Neural crest cell (in vitro differentiated cells): ENCODE measurements around the gene LRRC70. TPM values are rescaled to one million over a fixed set of nuclear protein-coding genes. Genes with fewer than 3 reads are reported as not detected.

Experiments used
- DNase-seq: peaks from one replicate; pipeline ENCODE4 v3.0.0; 2021; ENCODE audit warnings: low read depth, mixed read lengths, low spot score
- H3K27ac Mint-ChIP-seq: one replicate; pipeline ENCODE4 v1.8.0; 2021; ENCODE audit warnings: mild to moderate bottlenecking, mixed read lengths; ENCODE audit not compliant: unreplicated experiment
- H3K27me3 Mint-ChIP-seq: 2 replicates; pipeline ENCODE4 v1.8.0; 2021; ENCODE audit warnings: low read depth, mild to moderate bottlenecking, mixed read lengths
- H3K36me3 Mint-ChIP-seq: 2 replicates; pipeline ENCODE4 v1.8.0; 2021; ENCODE audit warnings: low read depth, mild to moderate bottlenecking, mixed read lengths
- H3K4me1 Mint-ChIP-seq: 2 replicates; pipeline ENCODE4 v1.8.0; 2021; ENCODE audit warnings: mixed read lengths
- H3K4me3 Mint-ChIP-seq: one replicate; pipeline ENCODE4 v1.8.0; 2021; ENCODE audit warnings: mild to moderate bottlenecking, mixed read lengths
- H3K9me3 Mint-ChIP-seq: 2 replicates; pipeline ENCODE4 v1.8.0; 2021; ENCODE audit warnings: mixed read lengths
- CTCF ChIP-seq: fragments of 200-600 bp; sonication (generic); conservative IDR thresholded peaks from 2 replicates; pipeline ENCODE4 v1.5.0; 2021; ENCODE audit warnings: antibody characterized with exemption, mild to moderate bottlenecking
- total RNA-seq: library from RNA; stranded (reverse); gene quantifications from 2 replicates; pipeline ENCODE4 v1.2.1, GENCODE V29; 2021

LRRC70 gene
- total RNA-seq, 1 donor from 2014 or later, result 0.19 TPM

DNA sequence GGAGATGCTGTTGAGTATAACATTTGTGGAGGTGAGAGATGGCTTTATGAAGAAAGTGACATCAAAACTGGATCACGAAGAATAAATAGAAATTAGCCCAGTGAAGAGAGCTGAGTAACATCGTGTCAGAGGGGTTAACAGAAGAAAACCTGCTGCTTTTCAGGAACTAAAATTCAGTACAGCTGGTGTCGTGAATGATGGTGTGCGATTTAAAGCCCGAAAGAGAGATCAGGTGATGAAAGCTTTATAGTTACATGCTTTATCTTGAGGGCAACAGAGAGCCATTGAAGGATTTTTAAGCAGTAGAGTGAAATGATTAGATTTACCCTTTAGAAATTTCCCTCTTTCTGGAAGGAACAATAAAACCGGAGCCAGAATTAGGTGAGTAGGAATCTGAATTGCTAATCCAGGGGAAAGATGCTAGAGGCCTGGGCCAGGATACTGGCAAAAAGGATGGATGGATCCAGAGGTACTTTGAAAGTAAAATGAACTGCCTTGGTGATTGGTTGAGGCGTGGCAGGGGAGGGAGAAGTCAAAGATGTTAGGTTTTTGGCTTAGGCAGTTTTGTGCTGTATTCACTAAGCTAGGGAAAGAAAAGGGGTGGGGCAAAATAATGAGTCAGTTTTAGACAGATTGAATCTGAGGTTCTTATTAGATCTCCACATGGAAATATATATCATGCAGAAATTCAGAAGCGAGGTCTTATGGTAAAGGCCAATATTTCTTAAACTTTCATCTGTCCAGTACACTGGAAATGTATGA lies 3.4 kb downstream of the LRRC70 start:
- TF ChIP-seq CTCF, result no peak
- Mint-ChIP-seq H3K4me3 (no peak overlapping the region), H3K4me1 (peaks cover 5% of the 10 kb centered on the region), H3K27me3 (no peaks in the 10 kb centered on the region), H3K36me3 (peaks cover 2% of the 10 kb centered on the region), H3K27ac (no peak overlapping the region), H3K9me3 (no peaks in the 10 kb centered on the region)
- DNase-seq, result no peak

- Mint-ChIP-seq H3K27ac (no peak overlapping the region), H3K27me3 (no peaks in the 10 kb centered on the region), H3K4me1 (no peaks in the 10 kb centered on the region), H3K9me3 (no peaks in the 10 kb centered on the region), H3K36me3 (peaks cover 14% of the 10 kb centered on the region), H3K4me3 (no peak overlapping the region)
- no peak for DNase-seq
- no peak for TF ChIP-seq CTCF
Measured at GRCh38 chr5:62584391-62584790, 5.8 kb downstream of the LRRC70 start.

DNA sequence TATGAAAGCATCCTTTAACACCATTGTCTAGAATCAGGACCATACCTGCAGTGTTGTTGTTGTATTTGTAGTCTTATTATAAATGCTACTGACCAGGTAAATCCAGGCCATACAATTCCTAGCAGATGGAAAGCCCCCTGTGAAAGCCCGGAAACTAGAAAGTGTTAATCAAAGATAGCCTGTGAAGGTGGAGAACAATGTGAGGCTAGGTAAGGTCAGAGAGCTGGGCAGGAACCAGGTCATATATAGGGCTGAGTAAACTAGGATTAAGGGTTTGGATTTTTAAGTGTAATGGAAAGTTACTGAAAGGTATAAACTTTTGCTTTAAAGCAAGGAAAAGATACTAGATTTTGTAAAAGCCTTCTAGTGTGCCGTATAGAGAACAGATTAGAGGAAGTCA lies 6.7 kb downstream of the LRRC70 start:
- Mint-ChIP-seq H3K4me1 (no peaks in the 10 kb centered on the region), H3K27me3 (no peaks in the 10 kb centered on the region), H3K9me3 (no peaks in the 10 kb centered on the region), H3K36me3 (peaks cover 15% of the 10 kb centered on the region), H3K4me3 (no peak overlapping the region), H3K27ac (no peak overlapping the region)
- no peak for DNase-seq
- no peak for TF ChIP-seq CTCF

- no peaks in the 10 kb centered on the region for H3K27me3 Mint-ChIP-seq
- H3K4me1 Mint-ChIP-seq, result no peaks in the 10 kb centered on the region
- no peaks in the 10 kb centered on the region for H3K9me3 Mint-ChIP-seq
- TF ChIP-seq CTCF, result no peak
- no peak overlapping the region for H3K4me3 Mint-ChIP-seq
- peaks cover 15% of the 10 kb centered on the region for H3K36me3 Mint-ChIP-seq
- DNase-seq, result no peak
- no peak overlapping the region for H3K27ac Mint-ChIP-seq
Measured at GRCh38 chr5:62585751-62586150, 7.1 kb downstream of the LRRC70 start.

DNA sequence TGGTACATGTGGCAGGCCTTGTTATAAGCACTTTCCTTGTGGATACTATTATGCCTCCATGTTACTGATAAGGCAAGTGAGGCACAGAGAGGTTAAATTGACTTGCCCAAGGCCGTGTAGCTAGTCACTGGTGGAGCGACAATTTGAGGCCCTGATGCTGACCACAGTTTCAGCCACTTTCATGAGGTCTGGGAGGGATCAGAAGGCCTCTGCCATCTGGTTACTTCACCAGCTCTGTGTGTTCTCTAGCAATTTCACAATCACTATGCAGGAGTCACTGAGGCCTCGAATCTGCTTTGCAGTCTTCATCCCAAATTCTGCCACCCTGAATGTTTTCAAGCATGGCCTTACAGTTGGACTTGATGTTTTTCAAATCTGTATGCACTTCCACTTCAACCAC lies 9.1 kb downstream of the LRRC70 start:
- no peak overlapping the region for H3K27ac Mint-ChIP-seq
- no peaks in the 10 kb centered on the region for H3K27me3 Mint-ChIP-seq
- no peaks in the 10 kb centered on the region for H3K9me3 Mint-ChIP-seq
- peaks cover 22% of the 10 kb centered on the region for H3K36me3 Mint-ChIP-seq
- TF ChIP-seq CTCF, result no peak
- H3K4me3 Mint-ChIP-seq, result no peak overlapping the region
- DNase-seq, result no peak
- H3K4me1 Mint-ChIP-seq, result no peaks in the 10 kb centered on the region
